GM21576 (cell line): Measurements from ENCODE around the gene UFC1.
A peak's percentile ranks its signal among the peaks of the same experiment; 100 is the strongest.
"Not testable (repeated sequence)": the region's sequence is repeated elsewhere in the genome, so short reads cannot be mapped to it uniquely, and the experiment has no call there.

Source experiments
- ATAC-seq: cut with Tn5 transposase; IDR thresholded peaks from one replicate; pipeline ENCODE4 v1.9.1; 2021; ENCODE audit warnings: mild to moderate bottlenecking, moderate library complexity; ENCODE audit not compliant: unreplicated experiment

The UFC1 gene

DNA sequence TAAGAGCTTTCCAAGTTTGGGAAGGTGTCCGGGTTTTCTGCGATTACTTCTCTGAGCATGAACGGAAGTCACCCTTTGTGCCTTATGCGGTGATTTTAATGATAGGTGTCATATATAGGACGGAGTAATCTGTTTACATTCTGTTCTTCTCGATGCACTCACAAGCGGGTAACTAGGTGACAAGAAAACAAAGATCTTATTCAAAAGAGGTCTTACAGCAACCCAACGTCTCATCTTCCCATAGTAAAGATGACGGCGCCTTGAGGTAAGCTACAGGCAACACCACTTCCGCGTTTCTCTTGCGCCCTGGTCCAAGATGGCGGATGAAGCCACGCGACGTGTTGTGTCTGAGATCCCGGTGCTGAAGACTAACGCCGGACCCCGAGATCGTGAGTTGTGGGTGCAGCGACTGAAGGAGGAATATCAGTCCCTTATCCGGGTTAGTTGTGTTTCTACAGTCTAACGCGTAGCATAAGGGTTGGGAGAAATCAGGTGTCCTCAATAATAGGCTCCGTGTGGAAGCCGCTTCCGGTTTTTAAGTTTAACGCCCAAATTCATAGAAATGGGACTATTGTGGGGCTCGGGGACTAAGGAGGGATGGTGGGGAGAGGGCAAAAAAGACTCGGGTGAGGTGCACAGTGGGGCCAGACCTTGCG is at the start of gene UFC1:
UFC1 (plus strand) TSS at position 297 of the 656 bp plus-strand sequence; CDS start at position 317, 20 bp downstream.
- peak; percentile 83 for ATAC-seq

DNA sequence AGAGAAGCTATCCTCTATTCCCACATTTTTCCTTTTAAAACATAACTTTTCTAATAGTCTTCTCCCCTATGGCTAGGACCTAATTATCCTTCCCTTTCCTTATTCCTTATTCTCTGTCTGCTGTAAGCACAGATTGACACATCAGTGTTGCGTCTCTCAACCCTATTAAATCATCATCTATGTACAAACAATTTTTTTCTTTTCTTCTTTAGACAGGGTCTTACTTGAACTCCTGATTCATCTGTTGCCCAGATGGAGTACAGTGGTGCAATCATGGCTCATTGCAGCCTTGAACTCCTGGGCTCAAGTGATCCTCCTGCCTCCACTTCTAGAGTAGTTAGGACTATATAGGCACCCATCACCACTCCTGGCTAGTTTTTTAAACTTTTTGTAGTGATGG is 47.3 kb upstream of the UFC1 start:
- ATAC-seq, result no peak

DNA sequence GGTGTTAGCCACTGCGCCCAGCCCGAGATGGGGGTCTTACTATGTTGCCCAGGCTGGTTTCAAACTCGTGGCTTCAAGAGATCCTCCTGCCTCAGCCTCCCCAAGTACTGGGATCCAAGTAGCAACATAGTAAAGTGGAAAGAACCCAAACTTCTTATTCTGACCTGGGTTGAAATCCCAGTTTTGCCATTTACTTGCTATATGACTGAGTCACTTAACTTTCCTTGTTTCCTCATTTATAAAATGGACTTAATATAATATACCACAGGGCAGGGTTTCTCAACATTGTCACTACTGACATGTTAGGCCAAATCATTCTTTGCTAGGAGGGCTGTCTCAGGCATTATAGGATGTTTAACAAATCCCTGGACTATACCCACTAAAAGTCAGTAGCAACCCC is 42.7 kb upstream of the UFC1 start:
- ATAC-seq, result no peak

DNA sequence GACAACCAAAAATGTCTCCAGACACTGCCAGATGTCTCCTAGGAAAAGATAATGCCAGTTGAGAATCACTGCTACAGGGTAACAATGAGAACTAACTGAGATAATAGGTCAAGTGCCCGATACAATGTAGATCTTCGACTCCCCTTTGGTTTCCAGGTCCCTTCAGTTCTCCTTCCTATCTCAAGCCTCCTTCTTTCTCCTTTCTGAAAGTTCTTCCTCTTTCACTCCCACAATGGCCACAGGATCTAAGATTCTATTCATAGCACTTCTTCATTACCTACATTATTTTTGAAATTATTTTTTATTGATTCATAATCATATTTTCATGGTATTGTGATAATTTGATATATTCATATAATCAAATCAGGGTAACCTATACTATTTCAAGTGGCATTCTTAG is 42.3 kb upstream of the UFC1 start:
- no peak for ATAC-seq

DNA sequence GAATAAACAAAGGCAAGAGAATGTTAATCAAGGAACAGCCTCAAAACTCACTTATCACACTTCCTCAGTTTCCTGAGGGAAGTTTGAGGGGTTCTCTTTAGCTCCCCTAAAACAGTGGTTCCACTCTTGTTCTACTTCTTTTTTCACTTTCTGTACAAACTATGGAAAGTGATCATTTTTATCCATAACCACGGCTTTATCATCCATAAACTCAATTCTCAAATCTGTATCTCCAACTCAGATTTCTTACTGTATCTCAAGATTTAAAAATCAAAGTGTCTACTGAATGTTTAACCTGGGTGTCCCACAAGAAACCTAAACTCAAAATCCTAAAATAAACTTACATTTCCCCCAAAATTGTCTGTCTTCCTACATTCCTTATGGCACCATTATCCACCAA is 39.9 kb upstream of the UFC1 start:
- no peak for ATAC-seq

DNA sequence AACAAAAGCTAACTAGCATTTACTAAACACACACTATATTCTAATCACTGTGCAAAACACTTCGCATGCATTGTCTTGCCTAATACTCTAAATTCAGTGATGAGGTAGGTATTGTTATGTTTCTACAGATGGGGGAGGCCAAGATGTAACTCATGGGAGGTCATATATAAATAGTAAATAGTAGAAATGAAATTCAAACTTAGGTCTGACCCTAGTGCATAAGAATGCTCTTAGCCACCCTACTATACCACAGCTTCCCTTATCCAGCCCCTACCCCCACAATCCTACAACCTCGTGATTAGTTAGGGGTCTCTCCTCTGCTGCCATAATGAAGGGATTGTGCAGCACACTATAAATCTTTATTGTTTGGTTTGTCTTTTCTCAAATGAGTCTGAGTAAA is 39.2 kb upstream of the UFC1 start:
- no peak for ATAC-seq

DNA sequence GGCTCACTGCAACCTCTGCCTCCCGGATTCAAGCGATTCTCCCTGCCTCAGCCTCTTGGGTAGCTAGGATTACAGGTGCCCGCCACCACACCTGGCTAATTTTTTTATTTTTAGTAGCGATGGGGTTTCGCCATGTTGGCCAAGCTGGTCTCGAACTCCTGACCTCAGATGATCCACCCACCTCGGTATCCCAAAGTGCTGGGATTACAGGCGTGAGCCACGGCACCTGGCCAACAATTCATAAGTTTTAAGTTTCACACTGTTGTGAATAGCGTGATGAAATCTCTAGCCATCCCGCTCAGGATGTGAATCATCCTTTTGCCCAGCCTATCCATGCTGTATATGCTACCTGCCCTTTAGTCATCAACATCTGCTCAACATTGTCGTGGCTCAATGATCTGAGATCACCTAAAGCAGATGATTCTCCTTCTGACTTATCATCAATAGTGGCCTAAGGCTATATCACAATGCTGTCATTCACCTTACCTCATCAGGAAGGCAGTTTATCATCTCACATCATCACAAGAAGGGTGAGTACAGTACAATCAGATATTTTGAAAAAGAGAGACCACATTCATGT is 38.6 kb upstream of the UFC1 start:
- ATAC-seq, result no peak

DNA sequence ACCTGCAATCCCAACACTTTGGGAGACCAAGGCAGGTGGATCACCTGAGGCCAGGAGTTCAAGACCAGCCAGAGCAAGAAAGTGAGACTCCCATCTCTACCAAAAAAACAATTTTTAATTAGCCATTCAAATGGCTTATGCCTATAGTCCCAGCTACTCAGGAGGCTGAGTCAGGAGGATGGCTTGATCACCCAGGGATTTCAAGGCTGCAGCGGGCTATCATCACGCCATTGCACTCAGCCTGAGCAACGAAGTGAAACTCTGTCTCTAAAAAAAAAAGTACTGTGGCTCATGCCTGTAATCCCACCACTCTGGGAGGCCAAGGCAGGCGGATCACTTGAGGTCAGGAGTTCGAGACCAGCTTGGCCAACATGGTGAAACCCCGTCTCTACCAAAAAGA is 37.8 kb upstream of the UFC1 start:
- not testable (repeated sequence) for ATAC-seq

DNA sequence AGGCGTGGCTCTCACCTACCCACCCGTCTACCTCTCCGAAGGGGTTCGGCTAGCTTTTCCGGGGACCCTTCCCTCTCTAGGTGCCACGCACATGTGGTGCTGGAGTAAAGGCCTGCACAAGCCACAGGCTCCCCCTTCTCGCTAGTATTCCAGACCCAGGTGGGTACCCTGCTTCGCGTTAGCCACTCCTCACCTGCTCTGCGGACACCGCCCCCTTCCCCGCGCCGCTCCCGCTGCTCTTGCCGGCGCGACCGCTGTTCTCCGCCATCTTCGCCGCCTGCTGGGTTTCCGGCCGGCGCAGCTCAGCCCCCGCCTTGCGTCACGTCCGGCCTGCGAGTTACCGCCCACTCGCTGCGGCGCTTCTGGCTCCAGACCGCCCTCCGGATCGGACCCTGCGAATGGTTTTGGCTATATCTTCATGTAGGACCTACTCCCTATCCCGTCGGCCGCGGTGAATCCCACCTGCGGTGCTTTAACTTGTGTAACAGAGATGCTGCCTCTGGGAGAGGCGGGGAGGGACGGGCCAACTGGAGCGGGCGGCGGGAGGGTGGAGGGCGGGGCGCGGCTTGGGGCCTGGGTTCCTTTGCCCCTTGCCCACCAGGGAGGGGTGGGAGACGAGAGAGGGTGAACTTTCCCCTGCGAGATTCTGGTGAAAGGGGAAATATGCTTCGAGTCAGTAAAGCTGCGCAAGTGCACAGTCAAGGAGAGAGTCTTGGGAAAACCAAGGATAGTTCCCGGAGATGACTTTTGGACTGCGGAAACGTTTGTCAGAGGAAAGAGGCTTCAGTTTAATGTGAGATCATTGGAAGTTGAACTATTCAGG is 35.8 kb upstream of the UFC1 start, which contains the start of the genes NIT1 and PFDN2:
NIT1 (plus strand) TSS at position 347 of the 823 bp plus-strand sequence; CDS start at position 419, 72 bp downstream.
PFDN2 (minus strand) TSS at position 279 of the 823 bp plus-strand sequence; CDS start at position 268, 11 bp downstream.
- ATAC-seq, result peak; percentile 71

DNA sequence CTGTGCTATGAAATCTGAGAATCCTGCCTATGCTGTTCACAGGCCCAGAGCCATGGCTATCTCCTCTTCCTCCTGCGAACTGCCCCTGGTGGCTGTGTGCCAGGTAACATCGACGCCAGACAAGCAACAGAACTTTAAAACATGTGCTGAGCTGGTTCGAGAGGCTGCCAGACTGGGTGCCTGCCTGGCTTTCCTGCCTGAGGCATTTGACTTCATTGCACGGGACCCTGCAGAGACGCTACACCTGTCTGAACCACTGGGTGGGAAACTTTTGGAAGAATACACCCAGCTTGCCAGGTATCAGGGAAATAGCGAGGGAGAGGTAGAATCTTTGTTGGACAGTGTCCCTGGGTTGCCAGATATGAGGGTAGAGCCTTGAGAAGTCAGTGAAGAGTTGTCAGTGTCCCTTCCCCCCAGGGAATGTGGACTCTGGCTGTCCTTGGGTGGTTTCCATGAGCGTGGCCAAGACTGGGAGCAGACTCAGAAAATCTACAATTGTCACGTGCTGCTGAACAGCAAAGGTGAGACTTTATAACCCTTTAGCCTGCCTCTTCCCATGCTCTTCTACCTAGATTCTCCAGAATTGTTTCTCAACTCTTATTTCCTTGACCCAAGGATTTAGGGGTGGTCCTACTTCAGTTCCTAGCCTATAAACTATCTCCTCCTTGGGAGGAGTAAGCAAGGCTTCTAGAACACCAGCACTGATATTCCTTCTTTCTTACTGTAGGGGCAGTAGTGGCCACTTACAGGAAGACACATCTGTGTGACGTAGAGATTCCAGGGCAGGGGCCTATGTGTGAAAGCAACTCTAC is 34.5 kb upstream of the UFC1 start:
- peak; percentile 44 for ATAC-seq

DNA sequence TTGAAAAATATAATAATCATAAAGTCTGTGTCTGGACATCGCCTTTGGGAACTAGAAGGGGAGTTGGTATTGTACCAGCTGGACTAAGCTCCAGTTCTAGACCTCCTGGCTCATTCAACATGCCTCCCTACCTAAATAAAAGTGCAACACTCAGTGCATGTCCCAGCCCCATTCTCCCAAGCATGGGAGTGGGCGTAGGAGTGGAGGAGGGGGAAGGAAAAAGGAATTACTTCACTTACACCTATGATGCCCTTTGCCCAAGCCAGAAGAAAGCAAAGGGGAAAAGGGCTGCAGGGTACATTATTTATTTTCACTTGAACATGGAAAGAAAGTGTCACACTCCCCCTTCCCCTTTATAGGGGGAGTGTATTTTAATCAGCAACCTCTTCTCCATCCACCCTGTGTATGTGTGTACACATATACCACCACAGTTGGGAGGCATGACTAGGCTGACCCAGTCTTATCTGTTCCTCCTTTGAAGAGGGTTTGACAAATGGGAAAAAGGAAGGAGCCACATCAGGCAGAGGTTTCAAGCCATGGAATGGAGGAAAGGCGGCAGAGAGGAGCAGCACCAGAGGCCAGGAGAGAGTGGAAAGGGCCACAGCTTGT is 32.6 kb upstream of the UFC1 start:
- no peak for ATAC-seq

DNA sequence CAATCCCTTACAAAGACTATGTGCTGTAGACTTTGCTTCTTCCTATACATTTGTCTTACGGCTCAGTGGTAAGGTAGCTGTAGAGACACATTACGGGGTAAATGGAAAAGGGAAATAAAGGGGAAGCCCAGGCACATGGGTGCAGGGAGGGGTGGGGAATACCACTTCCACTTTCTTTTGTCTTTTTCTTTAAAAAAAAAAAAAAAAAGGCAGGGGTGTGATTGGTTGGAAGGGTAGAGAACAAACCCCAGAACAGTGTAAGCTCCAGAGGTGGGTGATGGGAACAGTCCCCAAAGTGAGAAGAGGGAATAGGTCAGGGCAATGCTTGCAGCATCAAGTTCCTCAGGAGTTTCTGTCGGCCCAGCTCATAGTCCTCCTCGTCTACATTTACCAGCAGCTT is 31.9 kb upstream of the UFC1 start:
- no peak for ATAC-seq

DNA sequence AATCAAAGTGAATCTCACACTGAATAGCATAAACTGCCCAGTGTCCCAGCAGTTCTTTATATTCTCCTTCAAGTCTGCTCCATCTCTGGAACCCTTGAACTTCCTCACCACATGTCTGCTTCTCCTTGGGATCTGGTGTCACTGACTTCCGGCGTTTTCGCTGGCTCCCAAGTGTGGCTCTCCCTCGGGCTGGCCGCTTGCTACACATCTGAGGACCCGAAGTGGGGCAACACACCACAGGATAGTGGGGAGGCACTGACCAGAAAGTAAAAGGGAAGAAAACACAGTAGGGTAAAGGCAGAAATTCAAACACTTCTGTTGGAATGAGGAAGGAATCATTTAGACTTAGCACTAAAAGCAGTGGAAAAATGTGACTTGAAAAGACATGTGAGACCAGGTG is 30.8 kb upstream of the UFC1 start:
- ATAC-seq, result no peak

DNA sequence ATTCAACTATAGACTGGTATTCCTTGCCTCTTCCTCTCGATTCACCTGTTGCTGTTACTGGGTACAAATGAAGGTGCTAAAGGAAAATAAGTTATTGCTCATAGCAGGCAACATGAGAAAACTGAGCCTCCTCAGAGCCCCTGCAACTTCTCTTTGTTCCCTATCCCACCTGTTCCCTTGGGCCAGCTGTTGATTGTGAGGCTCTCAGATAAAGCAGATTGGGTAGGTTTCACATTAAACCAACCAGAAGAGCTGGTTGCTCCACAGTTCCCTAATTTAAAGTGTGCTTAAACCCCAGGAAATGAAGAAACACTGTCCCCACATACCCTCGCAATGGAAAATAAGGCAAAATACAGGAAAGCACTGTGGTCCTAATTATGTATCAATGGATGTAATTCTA is 26.1 kb upstream of the UFC1 start:
- no peak for ATAC-seq

DNA sequence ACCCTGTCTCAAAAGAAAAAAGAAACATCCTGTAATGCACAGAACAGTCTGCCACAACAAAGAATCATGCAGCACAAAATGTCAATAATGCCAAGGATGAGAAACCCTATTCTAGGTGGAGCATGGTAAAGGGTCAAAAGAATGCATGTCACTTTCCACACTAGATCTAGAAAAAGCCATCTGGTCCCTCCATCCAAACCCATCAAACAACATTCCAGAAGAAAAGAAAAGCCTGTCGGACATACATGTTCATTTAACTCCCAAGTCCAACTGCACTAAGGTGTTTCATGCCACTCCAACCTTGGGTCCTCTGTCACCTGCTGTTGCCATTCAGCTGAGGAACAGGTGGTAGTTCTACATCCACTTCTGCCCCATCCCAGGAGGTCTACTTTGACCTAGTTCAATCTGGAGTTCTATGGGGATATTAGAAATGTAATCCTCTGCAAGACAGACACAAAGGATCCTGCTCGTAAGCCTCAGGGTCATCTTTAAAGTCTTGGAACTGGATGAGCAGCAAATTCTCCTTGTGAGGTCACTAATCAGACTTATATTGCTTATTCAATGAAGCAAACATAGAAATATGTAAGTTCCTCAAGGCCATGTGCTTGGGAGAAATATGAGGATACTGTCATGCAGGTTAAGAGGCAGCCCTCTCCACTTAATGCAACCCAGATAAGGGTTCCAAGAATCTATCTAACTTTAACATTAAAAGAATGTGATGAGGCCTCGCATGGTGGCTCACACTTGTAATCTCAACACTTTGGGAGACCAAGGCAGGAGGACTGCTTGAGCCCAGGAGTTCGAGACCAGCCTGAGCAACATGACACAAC is 25.0 kb upstream of the UFC1 start:
- ATAC-seq, result no peak

DNA sequence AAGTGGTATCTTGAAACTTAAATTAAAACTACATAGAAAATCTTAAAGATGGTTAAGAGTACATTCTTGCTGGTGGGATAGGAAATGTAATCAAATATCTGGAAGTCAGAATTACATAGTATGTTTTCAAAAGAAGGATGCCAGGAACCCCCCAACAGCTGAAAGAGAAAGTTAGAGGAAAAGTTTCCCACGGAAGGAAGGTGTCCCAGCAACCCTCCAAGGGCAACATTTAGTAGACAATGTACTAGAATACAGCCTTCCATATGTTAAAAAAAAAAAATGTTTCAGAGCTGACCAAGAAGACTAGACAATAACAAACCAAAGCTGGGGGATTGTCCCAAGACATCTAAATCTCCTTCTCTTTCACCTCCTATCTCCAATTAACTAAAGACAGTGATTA is 23.5 kb upstream of the UFC1 start:
- no peak for ATAC-seq

DNA sequence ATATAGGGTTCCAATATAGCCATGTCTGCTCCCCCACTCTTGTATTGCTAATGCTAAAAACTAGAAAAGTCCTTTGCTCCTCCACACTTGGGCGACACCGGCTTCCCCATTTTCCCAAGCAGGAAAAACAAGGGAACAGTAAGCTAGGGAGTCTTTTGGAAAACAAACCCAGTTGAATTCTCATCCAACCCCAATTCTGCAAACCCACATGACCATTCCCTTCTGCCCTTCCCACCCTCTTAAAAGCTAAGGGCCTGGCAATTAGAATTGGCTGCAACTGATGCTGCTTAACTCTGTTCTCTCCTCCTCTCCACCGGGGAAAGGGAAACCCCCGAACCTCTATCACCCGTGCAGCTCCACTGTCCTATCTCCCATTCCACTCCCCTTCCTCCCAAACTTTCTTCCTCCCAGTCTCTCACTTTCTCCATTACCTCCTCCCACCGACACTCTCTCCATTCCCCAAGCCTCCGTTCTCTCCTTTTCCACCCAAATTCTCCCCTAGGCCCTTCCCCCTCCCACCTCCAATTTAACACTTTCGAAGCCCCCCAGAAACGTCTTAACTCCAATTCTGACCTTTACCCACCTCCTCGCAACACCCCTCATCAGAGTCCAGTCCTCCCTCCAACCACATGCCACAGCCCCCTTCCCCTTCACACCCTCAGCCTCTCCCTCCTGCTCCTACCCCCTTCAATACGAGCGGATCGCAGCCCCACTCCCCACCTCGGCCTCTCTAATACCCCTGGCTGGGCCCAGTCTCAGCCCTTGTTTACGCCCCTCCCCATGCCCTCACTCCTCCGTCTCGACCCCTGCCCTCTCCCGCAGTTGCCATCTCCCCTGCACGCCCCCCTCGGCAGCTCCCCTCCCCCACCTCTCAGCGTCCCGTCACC is 22.0 kb upstream of the UFC1 start:
- ATAC-seq, result no peak

DNA sequence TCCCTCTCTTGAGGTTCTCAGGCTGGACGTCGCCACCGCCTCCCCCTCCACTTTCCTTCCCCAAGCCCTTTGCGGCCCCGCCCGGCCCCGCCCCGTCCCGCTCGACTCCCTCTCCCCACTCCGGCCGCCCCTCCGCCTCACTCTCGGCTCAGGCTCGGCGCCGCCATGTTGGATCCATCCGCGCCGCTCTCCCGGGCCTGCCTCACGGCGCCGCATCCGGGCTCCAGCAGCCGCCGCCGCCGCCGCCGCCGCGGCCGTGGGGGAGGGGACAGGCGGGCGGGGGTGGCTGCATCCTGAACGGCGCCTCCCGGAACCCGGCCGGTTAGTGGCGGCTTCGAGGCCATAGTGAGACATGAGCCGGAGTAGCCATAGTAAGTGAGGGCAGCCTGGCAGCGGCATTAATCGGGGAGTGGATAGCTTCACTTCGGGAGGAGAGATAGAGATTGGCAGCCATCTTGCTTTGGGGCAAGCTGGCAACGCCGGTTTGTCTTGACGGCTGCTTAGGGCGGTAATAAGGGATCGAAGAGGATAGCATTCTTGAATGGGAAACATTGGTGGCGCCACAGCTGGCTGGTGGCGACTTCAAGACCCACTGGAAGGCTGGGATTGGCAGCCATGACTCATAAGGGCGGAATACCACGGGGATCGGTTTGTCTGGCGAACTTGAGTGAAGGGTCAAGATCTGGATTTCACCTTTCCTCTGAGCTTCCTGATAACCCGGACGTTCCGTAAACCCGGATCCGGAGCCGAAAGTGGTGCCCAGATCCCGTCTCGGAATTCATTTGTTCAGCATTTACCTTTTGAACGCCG is 21.2 kb upstream of the UFC1 start, which contains the start of gene DEDD:
DEDD (minus strand) TSS at position 258 of the 810 bp plus-strand sequence. CDS start 8,205 bp downstream, outside the sequence.
- ATAC-seq, result peak; percentile 91
